ENCODE data around the gene APC2. TPM values are rescaled to one million over a fixed set of nuclear protein-coding genes. Genes with fewer than 3 reads are reported as not detected.

APC2 gene
- total RNA-seq, 1 experiment from 2014 or later, result 15.4 TPM

- DNase-seq (ENCODE audit: low spot score), result peak; percentile 61
- in situ Hi-C loops (cut with HindIII; ENCODE audit: low sequenced_read_pairs), result no loop called here
These were observed 5.6 kb downstream of the APC2 start for GRCh38 chr19:1455336-1456120.

- in situ Hi-C loops (cut with HindIII; ENCODE audit: low sequenced_read_pairs), result no loop called here
- no peak for DNase-seq (ENCODE audit: low spot score)
These were observed 6.4 kb downstream of the APC2 start for GRCh38 chr19:1456121-1456900.

- in situ Hi-C loops (cut with HindIII; ENCODE audit: low sequenced_read_pairs), result no loop called here
These were observed 7.3 kb downstream of the APC2 start for GRCh38 chr19:1457031-1457739.

GRCh38 chr19:1457892-1458291, 8.0 kb downstream of the APC2 start:
- in situ Hi-C loops (cut with HindIII; ENCODE audit: low sequenced_read_pairs), result no loop called here
- no peak for DNase-seq (ENCODE audit: low spot score)

More at GRCh38 chr19:1457031-1457739, 7.3 kb downstream of the APC2 start:
- DNase-seq (ENCODE audit: low spot score), result no peak

GRCh38 chr19:1459479-1459878, 9.6 kb downstream of the APC2 start:
- in situ Hi-C loops (cut with HindIII; ENCODE audit: low sequenced_read_pairs), result no loop called here
- no peak for DNase-seq (ENCODE audit: low spot score)

GRCh38 chr19:1460033-1460995, 10.4 kb downstream of the APC2 start:
- in situ Hi-C loops (cut with HindIII; ENCODE audit: low sequenced_read_pairs), result no loop called here
- no peak for DNase-seq (ENCODE audit: low spot score)

- DNase-seq (ENCODE audit: low spot score), result peak; percentile 74
These were observed 11.9 kb downstream of the APC2 start for GRCh38 chr19:1461862-1462261.

GRCh38 chr19:1465191-1466016, 15.5 kb downstream of the APC2 start:
- DNase-seq (ENCODE audit: low spot score), result peak; percentile 83
- in situ Hi-C loops (cut with HindIII; ENCODE audit: low sequenced_read_pairs), result no loop called here

More at GRCh38 chr19:1461862-1462261, 11.9 kb downstream of the APC2 start:
- in situ Hi-C loops (cut with HindIII; ENCODE audit: low sequenced_read_pairs), result no loop called here

- no peak for DNase-seq (ENCODE audit: low spot score)
- in situ Hi-C loops (cut with HindIII; ENCODE audit: low sequenced_read_pairs), result no loop called here
These were observed 16.1 kb downstream of the APC2 start for GRCh38 chr19:1466018-1466460.

- DNase-seq (ENCODE audit: low spot score), result no peak
- in situ Hi-C loops (cut with HindIII; ENCODE audit: low sequenced_read_pairs), result no loop called here
These were observed 16.7 kb downstream of the APC2 start for GRCh38 chr19:1466461-1467214.

GRCh38 chr19:1467215-1467489, 17.2 kb downstream of the APC2 start:
- no peak for DNase-seq (ENCODE audit: low spot score)
- in situ Hi-C loops (cut with HindIII; ENCODE audit: low sequenced_read_pairs), result no loop called here

GRCh38 chr19:1467490-1468273, 17.8 kb downstream of the APC2 start:
- in situ Hi-C loops (cut with HindIII; ENCODE audit: low sequenced_read_pairs), result no loop called here
- no peak for DNase-seq (ENCODE audit: low spot score)

GRCh38 chr19:1468274-1468820, 18.4 kb downstream of the APC2 start:
- in situ Hi-C loops (cut with HindIII; ENCODE audit: low sequenced_read_pairs), result no loop called here
- DNase-seq (ENCODE audit: low spot score), result no peak

- no peak for DNase-seq (ENCODE audit: low spot score)
- in situ Hi-C loops (cut with HindIII; ENCODE audit: low sequenced_read_pairs), result no loop called here
These were observed 18.9 kb downstream of the APC2 start for GRCh38 chr19:1468821-1469254.

- no peak for DNase-seq (ENCODE audit: low spot score)
- in situ Hi-C loops (cut with HindIII; ENCODE audit: low sequenced_read_pairs), result no loop called here
These were observed 19.5 kb downstream of the APC2 start for GRCh38 chr19:1469255-1470054.

GRCh38 chr19:1470055-1470304, 20.1 kb downstream of the APC2 start:
- DNase-seq (ENCODE audit: low spot score), result no peak
- in situ Hi-C loops (cut with HindIII; ENCODE audit: low sequenced_read_pairs), result no loop called here

All from G401 (cell line).